HG02943 (cell line): ENCODE data around the gene IFNAR2.
A peak's percentile ranks its signal among the peaks of the same experiment; 100 is the strongest.

Experiments used
- ATAC-seq: cut with Tn5 transposase; IDR thresholded peaks from one replicate; pipeline ENCODE4 v1.9.1; 2021; ENCODE audit warnings: mild to moderate bottlenecking, low read depth, moderate library complexity; ENCODE audit not compliant: unreplicated experiment

IFNAR2 gene

DNA sequence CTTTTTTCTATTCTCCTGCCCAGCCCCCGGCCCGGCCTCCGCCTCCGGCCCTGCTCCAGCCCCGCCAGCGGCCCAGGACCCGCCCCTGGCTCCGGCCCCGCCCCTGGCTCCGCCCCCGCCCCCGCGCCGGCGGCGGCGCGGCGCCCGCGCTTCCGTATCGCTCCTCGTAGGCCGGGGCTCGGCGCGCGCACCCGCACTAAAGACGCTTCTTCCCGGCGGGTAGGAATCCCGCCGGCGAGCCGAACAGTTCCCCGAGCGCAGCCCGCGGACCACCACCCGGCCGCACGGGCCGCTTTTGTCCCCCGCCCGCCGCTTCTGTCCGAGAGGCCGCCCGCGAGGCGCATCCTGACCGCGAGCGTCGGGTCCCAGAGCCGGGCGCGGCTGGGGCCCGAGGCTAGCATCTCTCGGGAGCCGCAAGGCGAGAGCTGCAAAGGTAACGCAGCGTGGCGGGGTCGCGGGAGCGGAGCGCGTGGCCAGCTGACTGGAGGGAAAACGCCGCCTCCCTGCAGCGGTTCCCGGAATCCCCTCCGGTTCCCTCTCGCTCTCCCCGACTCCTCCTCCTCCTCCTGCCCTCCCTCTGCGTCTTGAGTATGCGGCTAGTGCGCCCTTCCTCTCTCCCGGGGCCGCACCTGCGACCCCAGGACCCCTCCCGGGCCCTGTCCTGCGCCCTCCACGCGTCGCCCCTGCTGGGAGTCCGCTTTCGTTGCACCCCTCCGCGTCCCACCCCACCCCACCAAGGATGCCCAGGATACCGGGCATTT lies at the start of gene IFNAR2:
Gene IFNAR2 (plus strand): TSS at position 155 of the 761 bp plus-strand sequence. CDS start 11,985 bp downstream, outside the sequence.
- ATAC-seq: peak; percentile 53

- no peak for ATAC-seq
Measured at GRCh38 chr21:33185852-33186251, 43.9 kb upstream of the IFNAR2 start.

GRCh38 chr21:33187276-33187675 lies 42.5 kb upstream of the IFNAR2 start:
- no peak for ATAC-seq

DNA sequence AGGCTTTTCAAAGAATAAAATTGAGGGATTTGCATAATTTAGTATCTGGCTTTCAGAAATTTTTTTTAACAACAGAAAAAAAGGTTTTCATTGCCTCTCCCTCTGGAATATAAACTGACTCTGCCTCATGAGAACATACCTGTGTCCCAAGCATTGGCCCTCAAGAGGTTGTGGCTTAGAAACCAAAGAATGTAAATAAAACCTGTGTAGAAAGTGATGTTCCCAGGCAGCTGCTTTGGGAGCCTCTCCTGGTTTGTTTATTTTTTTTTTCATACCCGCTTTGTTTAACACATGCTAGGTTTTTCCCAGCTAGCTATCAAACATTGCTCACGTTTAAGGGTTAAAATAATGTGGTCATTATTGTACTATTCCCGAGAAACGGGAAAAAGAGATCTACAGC lies 40.5 kb upstream of the IFNAR2 start:
- no peak for ATAC-seq

GRCh38 chr21:33189824-33190223 lies 39.9 kb upstream of the IFNAR2 start:
- ATAC-seq: no peak

- ATAC-seq: no peak
Measured at GRCh38 chr21:33196941-33197374, 32.8 kb upstream of the IFNAR2 start.

DNA sequence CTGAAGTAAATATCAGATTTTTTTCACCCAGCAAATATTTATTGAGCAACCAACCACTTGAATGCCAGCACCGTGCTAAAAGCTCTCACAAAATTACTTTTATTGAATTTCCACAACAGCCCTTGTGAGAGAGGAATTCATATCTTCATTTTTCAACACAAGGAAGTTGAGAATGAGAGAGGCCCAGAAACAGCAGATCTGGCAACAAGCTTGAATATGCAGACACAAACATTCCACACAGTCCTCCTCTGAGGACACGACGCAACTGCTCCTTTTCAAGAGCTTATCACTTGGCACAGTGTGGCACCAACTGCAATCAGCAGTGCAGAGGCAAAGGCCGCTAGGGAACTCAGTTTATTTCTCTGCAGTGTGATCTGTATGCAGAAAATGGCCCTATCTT lies 32.2 kb upstream of the IFNAR2 start:
- no peak for ATAC-seq

- ATAC-seq: no peak
Measured at GRCh38 chr21:33198346-33199099, 31.2 kb upstream of the IFNAR2 start.

- no peak for ATAC-seq
Measured at GRCh38 chr21:33199100-33199464, 30.7 kb upstream of the IFNAR2 start.

DNA sequence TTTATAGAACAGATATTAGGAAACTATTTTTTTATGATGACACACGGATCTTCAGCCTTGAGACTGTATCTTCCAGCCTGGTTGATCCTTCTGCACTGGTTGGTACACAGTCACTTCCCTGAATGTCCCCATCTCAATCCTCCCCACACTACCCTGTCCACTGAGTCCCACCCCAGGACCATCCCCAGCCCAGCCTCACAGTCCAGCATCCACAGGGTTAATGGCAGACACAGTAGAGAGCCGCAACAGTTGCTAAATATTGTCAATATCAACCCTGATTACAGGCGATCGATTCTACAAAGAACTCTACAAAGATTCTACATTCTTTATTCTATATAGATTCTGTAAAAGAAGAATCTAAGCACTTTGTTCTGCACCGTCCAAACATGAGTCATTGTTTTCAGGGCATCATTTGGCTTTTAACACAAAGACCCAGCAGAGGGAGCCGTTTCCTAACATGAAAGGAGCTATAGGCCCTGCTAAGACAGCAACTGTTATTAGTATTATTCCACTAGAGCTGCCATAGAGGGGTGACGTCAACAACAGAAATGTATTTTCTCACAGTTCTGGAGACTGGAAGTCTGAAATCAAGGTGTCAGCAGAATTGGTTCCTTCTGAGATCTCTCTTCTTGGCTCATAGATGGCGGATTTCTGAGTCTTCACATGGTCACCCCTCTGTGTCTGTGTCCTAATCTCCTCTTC lies 30.1 kb upstream of the IFNAR2 start:
- ATAC-seq: no peak

DNA sequence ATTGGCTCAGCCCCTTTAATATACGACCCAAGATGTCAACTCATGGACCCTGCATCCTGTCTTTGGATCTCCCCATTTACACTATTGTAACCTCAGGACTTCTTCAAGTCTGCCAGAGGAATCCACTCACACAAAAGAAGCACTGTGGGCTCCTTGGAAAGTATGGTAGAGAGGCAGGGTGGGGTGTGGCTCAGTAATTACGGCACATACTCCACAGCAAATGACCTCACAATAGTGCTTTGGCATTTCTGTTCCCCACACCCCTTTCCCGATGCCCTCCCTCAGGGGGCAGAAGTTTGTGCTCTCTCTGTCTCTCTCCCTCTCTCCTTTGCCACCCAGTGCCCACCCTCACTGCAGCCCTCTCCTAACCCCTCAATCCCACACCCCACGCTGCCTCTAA lies 27.8 kb upstream of the IFNAR2 start:
- no peak for ATAC-seq

DNA sequence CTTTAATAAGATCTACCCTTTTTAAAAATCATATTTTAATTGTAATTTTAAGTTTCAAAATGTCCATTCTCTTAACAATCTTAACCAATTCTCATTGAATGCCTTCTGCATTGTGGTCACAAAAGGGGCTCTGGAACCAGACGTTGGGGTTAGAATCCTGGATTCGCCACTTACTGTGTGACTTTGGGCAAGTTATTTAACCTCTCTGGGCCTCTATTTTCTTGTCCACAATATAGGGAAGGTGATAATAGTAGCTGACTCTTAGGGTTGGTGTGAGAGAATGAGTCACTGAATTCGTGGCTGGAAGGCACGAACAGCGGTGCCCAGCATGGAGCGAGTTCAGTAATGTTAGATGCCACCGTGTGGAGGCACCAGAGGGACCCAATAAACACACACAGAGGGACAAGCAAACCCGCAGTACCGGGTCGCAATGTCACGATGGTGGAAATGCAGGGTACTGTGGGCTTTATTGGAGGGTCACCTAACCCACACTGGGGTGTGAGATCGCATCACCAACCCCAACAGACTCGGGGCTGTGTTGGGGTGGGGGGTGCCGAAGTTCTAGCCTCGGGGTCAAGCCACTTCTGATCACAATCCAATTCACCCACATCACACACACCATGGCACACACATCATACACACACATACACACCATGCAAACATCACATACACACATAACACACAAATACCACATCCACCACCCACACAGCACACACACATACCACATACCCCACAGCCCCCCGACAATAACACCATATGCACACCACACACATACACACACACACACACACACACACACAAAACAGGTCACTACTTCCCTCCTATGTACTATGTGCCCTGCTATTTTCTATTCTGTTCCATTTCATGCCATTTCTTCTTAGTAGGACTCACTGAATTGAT lies 27.0 kb upstream of the IFNAR2 start:
- ATAC-seq: no peak

- ATAC-seq: no peak
Measured at GRCh38 chr21:33203371-33203724, 26.4 kb upstream of the IFNAR2 start.

GRCh38 chr21:33205476-33205875 lies 24.3 kb upstream of the IFNAR2 start:
- no peak for ATAC-seq

- no peak for ATAC-seq
Measured at GRCh38 chr21:33206771-33207281, 22.9 kb upstream of the IFNAR2 start.

DNA sequence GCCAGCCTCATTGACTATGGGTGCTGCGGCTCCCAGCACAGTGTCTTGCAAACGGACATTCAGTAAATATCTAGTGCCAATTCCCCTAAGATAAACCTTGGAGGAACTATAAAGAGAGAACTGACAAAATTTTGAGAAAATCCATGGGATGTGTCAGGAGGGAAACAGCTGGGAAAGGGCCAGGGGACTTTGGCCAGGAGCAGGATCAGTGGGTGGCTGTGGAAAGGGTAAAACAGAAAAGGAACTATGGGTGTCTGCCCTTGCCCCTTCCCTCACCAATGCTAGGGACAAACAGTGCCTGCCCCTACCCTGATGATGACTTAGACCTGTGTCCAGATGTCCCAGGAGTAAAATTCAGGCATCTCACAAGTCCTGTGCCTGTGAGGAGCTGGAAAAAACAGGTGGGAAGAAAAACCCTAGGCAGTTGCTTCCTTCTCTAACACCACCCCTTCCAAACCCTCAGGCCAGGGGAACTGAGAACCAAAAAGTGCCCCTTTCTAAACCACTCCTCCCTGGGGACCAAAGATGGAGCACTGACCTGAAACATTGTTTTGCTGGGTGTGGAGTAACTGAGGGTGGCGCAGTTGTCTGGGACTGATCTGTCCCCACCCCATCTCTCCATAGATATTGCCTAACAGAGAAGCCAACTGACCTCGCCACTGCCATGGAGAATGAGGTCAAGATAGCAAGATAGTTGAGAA lies 22.1 kb upstream of the IFNAR2 start:
- ATAC-seq: no peak

DNA sequence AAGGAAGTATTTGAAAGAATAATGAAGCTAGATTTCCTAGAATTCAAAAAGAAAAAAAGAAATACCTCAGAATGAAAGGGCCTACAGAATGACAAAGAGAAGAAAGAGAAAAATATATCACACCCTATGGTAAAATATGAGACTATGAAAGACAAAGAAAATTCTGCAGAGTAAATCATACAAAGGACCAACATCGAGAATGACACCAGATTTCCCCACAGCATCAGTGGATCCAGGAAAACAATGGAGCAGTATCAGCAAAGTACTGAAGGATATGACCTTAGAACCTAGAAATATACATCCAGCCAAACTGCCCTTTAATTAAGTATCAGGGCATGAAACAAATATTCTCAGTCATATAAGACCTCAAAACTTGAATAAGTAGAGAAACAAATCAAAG lies 21.2 kb upstream of the IFNAR2 start:
- no peak for ATAC-seq

DNA sequence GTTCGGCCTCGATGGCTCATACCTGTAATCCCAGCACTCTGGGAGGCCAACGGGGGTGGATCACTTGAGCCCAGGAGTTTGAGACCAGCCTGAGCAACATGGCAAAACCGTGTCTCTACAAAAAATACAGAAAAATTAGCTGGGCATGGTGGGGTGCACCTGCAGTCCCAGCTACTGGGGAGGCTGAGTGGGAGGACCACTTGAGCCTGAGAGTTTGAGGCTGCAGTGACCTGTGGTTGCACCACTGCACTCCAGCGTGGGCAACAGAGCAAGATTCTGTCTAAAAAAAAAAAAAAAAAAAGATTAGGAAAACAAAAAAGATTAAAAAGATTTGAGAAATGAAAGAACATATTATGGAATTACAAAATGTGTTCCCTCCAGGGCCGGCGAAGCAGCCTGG lies 18.4 kb upstream of the IFNAR2 start:
- no peak for ATAC-seq

DNA sequence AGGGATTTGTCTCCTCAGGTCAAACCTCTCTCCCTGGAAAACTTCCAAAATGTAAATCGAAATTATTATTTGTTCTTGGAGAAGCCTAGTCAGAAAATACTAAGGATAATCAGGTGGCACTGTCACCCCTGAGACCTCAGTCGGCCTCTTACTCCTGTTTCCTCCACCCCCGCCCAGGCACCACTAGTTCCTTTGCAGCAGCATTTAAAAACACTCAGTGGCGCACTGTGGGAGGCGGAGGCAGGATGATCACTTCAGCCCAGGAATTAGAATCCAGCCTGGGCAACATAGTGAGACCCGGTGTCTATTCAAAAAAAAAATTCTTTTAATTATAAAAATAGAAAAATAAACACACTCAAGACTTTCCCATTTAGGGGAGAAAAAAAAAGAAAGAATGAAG lies 18.0 kb upstream of the IFNAR2 start:
- no peak for ATAC-seq
